ENCODE results near the gene DICER1.

DNA sequence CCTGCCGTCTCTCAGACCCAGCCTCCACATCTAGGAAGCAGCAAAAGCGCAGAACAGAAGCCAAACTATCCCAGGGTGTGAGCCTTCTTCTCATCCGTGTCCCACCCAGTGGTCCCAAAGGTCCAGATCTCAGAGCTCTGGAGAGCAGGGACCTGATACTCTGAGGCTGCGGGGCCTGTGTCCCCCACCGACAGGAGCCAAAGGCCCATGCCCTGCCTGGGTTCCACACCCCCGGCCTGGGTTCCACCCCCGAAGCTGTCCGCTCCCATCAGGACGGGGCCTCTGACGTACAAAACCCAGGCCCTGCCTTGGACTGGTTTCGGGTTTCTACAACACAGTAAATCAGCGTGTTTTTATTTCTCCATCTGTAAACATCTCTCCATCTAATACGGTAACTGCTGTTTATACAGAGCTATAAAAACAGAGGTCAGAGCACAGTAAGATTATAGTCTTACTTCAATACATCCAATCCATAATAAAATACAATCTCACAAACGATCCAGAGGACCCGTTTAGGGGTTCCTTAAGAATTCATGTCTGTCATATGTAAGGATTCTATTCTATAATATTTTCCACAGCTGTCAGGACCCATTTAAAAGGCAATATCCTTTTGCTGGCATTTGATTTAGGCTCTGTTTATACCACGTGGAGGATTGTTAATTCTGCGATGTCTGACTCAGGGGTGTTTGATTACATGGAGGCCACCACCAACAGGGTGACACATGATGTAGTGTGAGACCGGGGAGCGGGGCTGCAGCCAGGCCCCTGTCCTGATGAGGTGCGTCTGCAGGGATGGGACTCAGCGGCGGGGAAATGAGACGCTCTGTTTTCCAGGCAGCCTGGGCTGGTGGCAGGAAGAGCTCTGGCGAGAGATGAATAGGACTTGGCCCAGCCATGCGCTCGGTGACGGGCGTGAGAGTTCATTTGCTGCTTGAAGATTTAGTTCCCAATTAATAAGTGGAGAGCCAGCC is 110.3 kb downstream of the DICER1 start:
- TF ChIP-seq, protein P1, sequence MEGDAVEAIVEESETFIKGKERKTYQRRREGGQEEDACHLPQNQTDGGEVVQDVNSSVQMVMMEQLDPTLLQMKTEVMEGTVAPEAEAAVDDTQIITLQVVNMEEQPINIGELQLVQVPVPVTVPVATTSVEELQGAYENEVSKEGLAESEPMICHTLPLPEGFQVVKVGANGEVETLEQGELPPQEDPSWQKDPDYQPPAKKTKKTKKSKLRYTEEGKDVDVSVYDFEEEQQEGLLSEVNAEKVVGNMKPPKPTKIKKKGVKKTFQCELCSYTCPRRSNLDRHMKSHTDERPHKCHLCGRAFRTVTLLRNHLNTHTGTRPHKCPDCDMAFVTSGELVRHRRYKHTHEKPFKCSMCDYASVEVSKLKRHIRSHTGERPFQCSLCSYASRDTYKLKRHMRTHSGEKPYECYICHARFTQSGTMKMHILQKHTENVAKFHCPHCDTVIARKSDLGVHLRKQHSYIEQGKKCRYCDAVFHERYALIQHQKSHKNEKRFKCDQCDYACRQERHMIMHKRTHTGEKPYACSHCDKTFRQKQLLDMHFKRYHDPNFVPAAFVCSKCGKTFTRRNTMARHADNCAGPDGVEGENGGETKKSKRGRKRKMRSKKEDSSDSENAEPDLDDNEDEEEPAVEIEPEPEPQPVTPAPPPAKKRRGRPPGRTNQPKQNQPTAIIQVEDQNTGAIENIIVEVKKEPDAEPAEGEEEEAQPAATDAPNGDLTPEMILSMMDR (optimal IDR thresholded peaks at IDR 0.05 in 1 of 3, IDR thresholded peaks at IDR 0.05 in 1 of 3, conservative IDR thresholded peaks at IDR 0.05 in 1 of 3; ENCODE audit: extremely low read depth in 1 of 3, insufficient read depth in 2 of 3, low read length in 3 of 3) = no peak
- no peak for TF ChIP-seq EZH2 (IDR thresholded peaks at IDR 0.05; ENCODE audit: low read length)
